Endothelial cell of umbilical vein (primary cell): Measurements from ENCODE around the gene ABCG4. TPM values are rescaled to one million over a fixed set of nuclear protein-coding genes. Genes with fewer than 3 reads are reported as not detected.

Source experiments
- BruUV-seq: library from RNA; stranded (reverse); fragments of 400-500 nt; replicated peaks from 2 replicates; lab custom pipeline; 2021; lab: Mats Ljungman, UMichigan
- CTCF ChIA-PET: fragments of 300-600, 350-600 bp; sonication (Branson Sonifier 250); formaldehyde crosslinking; loops from one replicate; lab custom pipeline; 2021; ENCODE audit warnings: antibody characterized with exemption, inconsistent platforms; lab: Charles Lee
- POLR2A ChIA-PET: fragments of 300-600, 350-600 bp; sonication (Branson Sonifier 250); formaldehyde crosslinking; loops from one replicate; lab custom pipeline; 2021; ENCODE audit warnings: antibody characterized with exemption, inconsistent platforms; lab: Charles Lee
- DNase-seq: peaks from one replicate; pipeline ENCODE4 v3.0.0-alpha.2; 2011; ENCODE audit warnings: low read depth, low spot score
- FAIRE-seq: peaks from 2 replicates; lab custom pipeline; 2011; peaks lifted over from hg19 to GRCh38; lab: Jason Lieb, UNC
- H2AFZ ChIP-seq: 2 replicates; pipeline ENCODE4 v1.6.0; 2012; ENCODE audit warnings: low read depth, low read length, control low read depth, inconsistent platforms
- H3K27ac ChIP-seq: 2 replicates; pipeline ENCODE4 v1.5.1; 2011; ENCODE audit warnings: low read depth, mild to moderate bottlenecking, control low read depth, low read length, moderate library complexity; ENCODE audit not compliant: insufficient read depth
- H3K27me3 ChIP-seq, 2 experiments: 2 replicates each; pipeline versions ENCODE4 v1.6.0 to v1.6.1; 2011; ENCODE audit warnings: low read length in 2 of 2, mixed read lengths in 1 of 2; ENCODE audit not compliant: control insufficient read depth in 2 of 2, insufficient read depth in 2 of 2
- H3K36me3 ChIP-seq, 2 experiments: 2 replicates in 1 of 2; 3 replicates in 1 of 2; pipeline ENCODE4 v1.5.1; 2011; ENCODE audit warnings: low read length in 2 of 2, mild to moderate bottlenecking in 1 of 2, moderate library complexity in 1 of 2; ENCODE audit not compliant: control insufficient read depth in 2 of 2, insufficient read depth in 2 of 2; ENCODE audit errors: extremely low read depth in 1 of 2
- H3K4me1 ChIP-seq: 3 replicates; pipeline ENCODE4 v1.5.1; 2011; ENCODE audit warnings: mild to moderate bottlenecking, low read length; ENCODE audit not compliant: control insufficient read depth, insufficient read depth; ENCODE audit errors: extremely low read depth
- H3K4me2 ChIP-seq: 2 replicates; pipeline ENCODE4 v1.6.1; 2011; ENCODE audit warnings: low read length, control low read depth, mixed read lengths; ENCODE audit not compliant: insufficient read depth
- H3K4me3 ChIP-seq, 3 experiments: fragments of 200-600 bp in 1 of 3; sonication (generic), shearing (Covaris generic) in 1 of 3; replicated peaks in 1 of 3; 2 replicates each; pipeline ENCODE4 v1.5.1; 2011 to 2016; ENCODE audit warnings: control low read depth in 3 of 3, low read length in 3 of 3, mild to moderate bottlenecking in 2 of 3, inconsistent platforms in 1 of 3, low read depth in 1 of 3, moderate library complexity in 1 of 3; ENCODE audit not compliant: insufficient read depth in 1 of 3
- H3K79me2 ChIP-seq: 2 replicates; pipeline ENCODE4 v1.6.0; 2012; ENCODE audit warnings: low read length, inconsistent platforms; ENCODE audit not compliant: control insufficient read depth, insufficient read depth
- H3K9ac ChIP-seq: replicated peaks from 2 replicates; pipeline ENCODE3; 2011; ENCODE audit warnings: low read length, control low read depth; ENCODE audit not compliant: insufficient read depth; ENCODE audit errors: extremely low read depth
- H3K9me1 ChIP-seq: replicated peaks from 3 replicates; pipeline ENCODE4 v1.6.0; 2011; ENCODE audit warnings: mild to moderate bottlenecking, low read length; ENCODE audit not compliant: control insufficient read depth, insufficient read depth; ENCODE audit errors: extremely low read depth
- H3K9me3 ChIP-seq: replicated peaks from 2 replicates; pipeline ENCODE4 v1.5.1; 2012; ENCODE audit warnings: low read length, inconsistent platforms; ENCODE audit not compliant: control insufficient read depth, insufficient read depth
- H4K20me1 ChIP-seq: replicated peaks from 2 replicates; pipeline ENCODE3; 2011; ENCODE audit warnings: mild to moderate bottlenecking, low read length; ENCODE audit not compliant: control insufficient read depth, insufficient read depth; ENCODE audit errors: extremely low read depth
- CTCF ChIP-seq, 2 donors: IDR thresholded peaks; 1 replicate in 1 of 2; 2 replicates in 1 of 2; pipeline ENCODE4 v1.5.1; 2011; ENCODE audit warnings: low read length in 2 of 2, mild to moderate bottlenecking in 2 of 2, moderate library complexity in 2 of 2, control low read depth in 1 of 2, inconsistent platforms in 1 of 2, low read depth in 1 of 2; ENCODE audit not compliant: insufficient read depth in 1 of 2; ENCODE audit errors: extremely low read depth in 1 of 2
- EZH2 ChIP-seq: IDR thresholded peaks from 2 replicates; pipeline ENCODE4 v1.6.1; 2012; ENCODE audit warnings: borderline replicate concordance, low read depth, mild to moderate bottlenecking, moderate library complexity, low read length, inconsistent platforms; ENCODE audit not compliant: severe bottlenecking
- FOS ChIP-seq: IDR thresholded peaks from 2 replicates; pipeline ENCODE4 v1.6.1; 2011; ENCODE audit warnings: mild to moderate bottlenecking, low read length, moderate library complexity, borderline replicate concordance; ENCODE audit not compliant: insufficient read depth
- GATA2 ChIP-seq: IDR thresholded peaks from 2 replicates; pipeline ENCODE4 v1.7.0; 2011; ENCODE audit warnings: low read depth, mild to moderate bottlenecking, moderate library complexity, mixed read lengths, low read length; ENCODE audit not compliant: insufficient read length, insufficient read depth
- JUN ChIP-seq: IDR thresholded peaks from 2 replicates; pipeline ENCODE4 v1.6.1; 2011; ENCODE audit warnings: borderline replicate concordance, low read depth; ENCODE audit not compliant: insufficient read length, insufficient read depth
- MYC ChIP-seq: IDR thresholded peaks from one replicate; pipeline ENCODE4 v1.6.1; 2011; ENCODE audit warnings: mild to moderate bottlenecking, low read depth, low read length
- POLR2A ChIP-seq: IDR thresholded peaks from 2 replicates; pipeline ENCODE4 v1.6.1; 2012; ENCODE audit warnings: low read depth, mild to moderate bottlenecking, control low read depth, low read length
- POLR2AphosphoS5 ChIP-seq: IDR thresholded peaks from 2 replicates; pipeline ENCODE4 v1.6.1; 2012; ENCODE audit warnings: low read depth, mild to moderate bottlenecking, control low read depth, low read length, moderate library complexity; ENCODE audit not compliant: insufficient read depth
- dilution Hi-C: fragments of 300-500 bp; cut with MboI; formaldehyde crosslinking; loops from one replicate; pipeline ENCODE4 v1.15.0; 2019; ENCODE audit warnings: low sequenced_read_pairs; ENCODE audit not compliant: extremely low pct_ligation_motif_present
- intact Hi-C: fragments of 100-400 bp; cut with micrococcal nuclease; formaldehyde crosslinking; loops from one replicate; pipeline ENCODE4 v1.10.0; 2022
- polyA plus RNA-seq, 4 experiments: library from polyadenylated mRNA; depleted of rRNA in 3 of 4; stranded (reverse) in 3 of 4; unstranded in 1 of 4; fragments of >200 nt; gene quantifications; 2 replicates each; pipeline versions ENCODE4 v1.2.1 to v1.2.3, GENCODE V29; 2011 to 2012; ENCODE audit warnings: missing spikeins in 1 of 4
- total RNA-seq: library from RNA; stranded (reverse); gene quantifications from 2 replicates; pipeline ENCODE4 v1.2.3, GENCODE V29; 2021
- TF ChIP-seq, protein P1 (sequence below): IDR thresholded peaks from 2 replicates; pipeline ENCODE4 v1.6.1; 2011; ENCODE audit not compliant: insufficient read depth, insufficient read length

The ABCG4 gene
- total and polyA plus RNA-seq, 2 donors (not counting 3 experiments of a cell fraction or from before 2014, with no cell fraction given) = 1.0 to 1.7 TPM

DNA sequence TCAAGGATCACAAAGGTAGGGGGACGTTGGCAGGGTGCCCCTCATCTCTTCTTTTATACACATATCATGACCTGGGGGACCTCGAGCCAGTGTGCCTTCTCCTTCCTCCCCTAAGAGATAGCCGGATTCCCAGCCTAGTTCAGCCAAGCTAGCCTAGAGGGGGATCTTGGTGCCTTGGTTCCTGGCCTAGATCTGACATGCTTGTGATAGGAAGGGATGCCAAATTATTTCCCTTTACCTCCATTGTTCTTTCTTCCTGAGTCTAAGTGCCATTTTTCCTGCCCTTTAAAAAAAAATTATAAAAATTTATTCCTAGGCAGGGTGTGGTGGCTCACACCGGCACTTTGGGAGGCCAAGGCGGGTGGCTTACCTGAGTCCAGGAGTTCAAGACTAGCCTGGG is 34.5 kb upstream of the ABCG4 start:
- no TSS peak for BruUV-seq
- Histone ChIP-seq H3K79me2 (no peaks in the 10 kb centered on the region), H4K20me1 (no peaks in the 10 kb centered on the region), H3K4me2 (no peak overlapping the region), H3K9me1 (no peaks in the 10 kb centered on the region), H3K27ac (no peak overlapping the region), H3K4me1 (peaks cover 5% of the 10 kb centered on the region), H3K36me3 (peaks cover 7 to 27% of the 10 kb centered on the region in 2 experiments), H3K27me3 (no peaks in the 10 kb centered on the region), H2AFZ (no peak overlapping the region), H3K4me3 (no peak overlapping the region), H3K9ac (no peak overlapping the region), H3K9me3 (no peaks in the 10 kb centered on the region)
- ChIA-PET POLR2A (no interaction called here), CTCF (interaction anchor here (1.2 kb wide), 1 partner anchor 12 kb away, joined by 3 read pairs; no protein-coding TSS in a partner anchor)
- intact Hi-C loops (no loop called here), dilution Hi-C loops (no loop called here)
- DNase-seq = no peak
- TF ChIP-seq POLR2A (no peak), POLR2AphosphoS5 (no peak), JUN (no peak), EZH2 (no peak), MYC (no peak), FOS (no peak), CTCF (IDR thresholded peaks at IDR 0.05; ENCODE audit: extremely low read depth in 1 of 2, insufficient read depth in 1 of 2, low read depth in 1 of 2, low read length in 2 of 2) (no peak), GATA2 (no peak)
- TF ChIP-seq, protein P1, sequence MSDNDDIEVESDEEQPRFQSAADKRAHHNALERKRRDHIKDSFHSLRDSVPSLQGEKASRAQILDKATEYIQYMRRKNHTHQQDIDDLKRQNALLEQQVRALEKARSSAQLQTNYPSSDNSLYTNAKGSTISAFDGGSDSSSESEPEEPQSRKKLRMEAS = no peak
- FAIRE-seq = peak; percentile 55
